Karpas-422 (cell line): ENCODE measurements around the gene GCNT2. TPM values are rescaled to one million over a fixed set of nuclear protein-coding genes. Genes with fewer than 3 reads are reported as not detected.

ENCODE experiments used
- DNase-seq: peaks from one replicate; pipeline ENCODE4 v3.0.0-alpha.2; 2015
- H2AFZ ChIP-seq: fragments of 200-600 bp; sonication (generic); 2 replicates; pipeline ENCODE4 v1.6.1; 2014; ENCODE audit warnings: antibody characterized with exemption, low read length, mixed read lengths
- H3K27ac ChIP-seq: fragments of 200-600 bp; sonication (generic); 2 replicates; pipeline ENCODE4 v1.5.1; 2014; ENCODE audit warnings: mild to moderate bottlenecking, low read length, moderate library complexity
- H3K27me3 ChIP-seq: fragments of 200-600 bp; sonication (generic); 2 replicates; pipeline ENCODE4 v1.6.1; 2014; ENCODE audit warnings: low read length, mixed read lengths
- H3K36me3 ChIP-seq: fragments of 200-600 bp; sonication (generic); 2 replicates; pipeline ENCODE4 v1.6.1; 2014; ENCODE audit warnings: low read length, mixed read lengths; ENCODE audit not compliant: insufficient read depth
- H3K4me1 ChIP-seq: fragments of 200-600 bp; sonication (generic); 2 replicates; pipeline ENCODE4 v1.6.1; 2014; ENCODE audit warnings: mild to moderate bottlenecking, low read length, mixed read lengths
- H3K4me2 ChIP-seq: fragments of 200-600 bp; sonication (generic); 2 replicates; pipeline ENCODE4 v1.6.1; 2014; ENCODE audit warnings: low read length, low read depth, mild to moderate bottlenecking; ENCODE audit not compliant: poor library complexity, severe bottlenecking
- H3K4me3 ChIP-seq: fragments of 200-600 bp; sonication (generic); 2 replicates; pipeline ENCODE4 v1.5.1; 2014; ENCODE audit warnings: mild to moderate bottlenecking, antibody characterized with exemption, low read length, mixed read lengths
- H3K79me2 ChIP-seq: fragments of 200-600 bp; sonication (generic); 2 replicates; pipeline ENCODE4 v1.6.1; 2014; ENCODE audit warnings: mild to moderate bottlenecking, low read length, mixed read lengths
- H3K9ac ChIP-seq: fragments of 200-600 bp; sonication (generic); 2 replicates; pipeline ENCODE4 v1.6.0; 2014; ENCODE audit warnings: low read length
- H3K9me2 ChIP-seq: fragments of 200-600 bp; sonication (generic), shearing (Covaris generic); replicated peaks from 2 replicates; pipeline ENCODE4 v1.6.0; 2014; ENCODE audit warnings: mild to moderate bottlenecking, low read length, moderate library complexity; ENCODE audit not compliant: insufficient read depth
- H3K9me3 ChIP-seq: fragments of 300-700, 200-600 bp; sonication (generic); 2 replicates; pipeline ENCODE4 v1.6.1; 2014; ENCODE audit warnings: low read length, mixed read lengths
- H4K20me1 ChIP-seq: fragments of 200-600 bp; sonication (generic); 2 replicates; pipeline ENCODE4 v1.6.1; 2014; ENCODE audit warnings: mild to moderate bottlenecking, antibody characterized with exemption, low read length, low read depth; ENCODE audit not compliant: insufficient read depth
- total RNA-seq: library from RNA; depleted of rRNA; stranded (reverse); fragments of >200 nt; shearing (Covaris generic); gene quantifications from 2 replicates; pipeline ENCODE4 v1.2.3, GENCODE V29; 2014; ENCODE audit warnings: low replicate concordance

GCNT2 gene
- total RNA-seq, 1 experiment from 2014 or later = 21.3 TPM

DNA sequence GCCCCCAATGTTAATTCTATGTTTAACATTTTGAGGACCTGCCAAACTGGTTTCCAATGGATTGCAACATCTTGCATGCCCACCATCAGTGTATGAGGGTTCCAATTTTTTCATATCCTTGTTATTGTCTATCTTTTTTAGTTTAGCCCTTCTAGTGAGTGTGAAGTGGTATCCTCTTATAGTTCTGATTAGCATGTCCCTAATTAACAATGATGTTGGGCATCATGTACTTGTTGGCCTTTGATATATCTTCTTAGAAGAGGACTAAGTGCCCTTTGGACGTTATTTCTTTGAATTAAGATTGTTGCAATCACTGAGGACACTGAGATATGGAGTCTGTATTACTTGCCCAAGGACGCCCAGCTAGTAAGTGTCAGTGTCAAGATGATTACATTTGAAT lies 22.3 kb downstream of the GCNT2 start:
- Histone ChIP-seq H3K79me2 (peaks cover 84% of the 10 kb centered on the region), H3K4me1 (peaks cover 31% of the 10 kb centered on the region)
- DNase-seq = no peak

DNA sequence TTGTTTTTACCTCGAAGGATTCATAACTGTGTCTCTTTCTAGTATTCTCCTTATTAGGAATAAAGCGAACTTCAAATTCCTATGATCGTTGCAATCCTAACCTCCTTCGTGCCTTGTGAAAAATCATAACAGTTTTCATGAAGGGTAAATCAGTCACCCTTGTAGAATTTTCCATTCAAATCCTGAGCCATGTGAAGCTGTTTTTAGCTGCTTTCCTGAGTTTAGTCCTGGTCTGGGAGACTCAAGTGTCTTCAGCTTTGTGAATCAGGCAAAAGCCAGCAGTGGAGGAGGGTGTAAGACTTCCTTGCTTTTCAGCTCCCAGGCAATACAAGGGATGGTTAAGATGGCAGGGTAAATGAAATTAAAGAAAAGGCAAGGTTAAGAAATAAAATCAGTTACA lies 24.3 kb downstream of the GCNT2 start:
- Histone ChIP-seq H3K79me2 (peaks cover 86% of the 10 kb centered on the region), H3K4me3 (no peak overlapping the region), H2AFZ (no peak overlapping the region), H3K36me3 (peaks cover 10% of the 10 kb centered on the region; the same call in 1 of the 2 replicates), H3K4me1 (peaks cover 13% of the 10 kb centered on the region), H3K9me2 (no peaks in the 10 kb centered on the region), H3K4me2 (no peak overlapping the region), H4K20me1 (no peaks in the 10 kb centered on the region), H3K27ac (no peak overlapping the region), H3K27me3 (no peaks in the 10 kb centered on the region), H3K9ac (no peak overlapping the region), H3K9me3 (no peaks in the 10 kb centered on the region)
- no peak for DNase-seq

More for the DNA sequence above, 22.3 kb downstream of the GCNT2 start:
- Histone ChIP-seq H3K27ac (no peak overlapping the region), H3K4me3 (no peak overlapping the region), H3K4me2 (no peak overlapping the region), H3K9me3 (no peaks in the 10 kb centered on the region), H3K9ac (no peak overlapping the region), H3K27me3 (no peaks in the 10 kb centered on the region), H4K20me1 (no peaks in the 10 kb centered on the region), H3K9me2 (no peaks in the 10 kb centered on the region), H3K36me3 (peaks cover 10% of the 10 kb centered on the region; the same call in 1 of the 2 replicates), H2AFZ (no peak overlapping the region)

DNA sequence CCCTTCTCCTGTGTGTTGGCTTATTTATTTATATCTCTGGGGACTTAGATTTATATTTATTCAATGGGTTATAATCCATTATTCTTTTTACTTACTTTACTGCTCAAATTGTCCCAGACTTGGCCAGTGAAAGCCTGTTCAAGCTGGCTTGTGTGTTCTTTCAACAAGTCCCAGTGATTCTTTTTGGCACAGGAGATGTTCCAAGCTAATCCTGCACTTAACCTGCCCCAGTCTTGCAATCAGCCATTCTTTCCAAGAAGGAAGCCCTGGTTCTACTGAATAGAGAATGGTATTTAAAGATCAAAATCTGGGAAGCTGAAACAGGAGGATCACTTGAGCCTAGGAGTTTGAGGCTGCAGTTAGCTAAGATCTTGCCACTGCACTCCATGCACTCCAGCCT lies 26.7 kb downstream of the GCNT2 start:
- H3K9me2 ChIP-seq = no peaks in the 10 kb centered on the region
- DNase-seq = no peak
- H3K36me3 ChIP-seq = no peaks in the 10 kb centered on the region; the same call in 1 of the 2 replicates
- peaks cover 82% of the 10 kb centered on the region for H3K79me2 ChIP-seq
- no peak overlapping the region for H3K4me3 ChIP-seq
- no peak overlapping the region for H2AFZ ChIP-seq
- peaks cover 2% of the 10 kb centered on the region; the same call in 1 of the 2 replicates for H3K4me1 ChIP-seq
- no peaks in the 10 kb centered on the region for H3K27me3 ChIP-seq
- no peaks in the 10 kb centered on the region for H4K20me1 ChIP-seq
- H3K9ac ChIP-seq = no peak overlapping the region
- no peak overlapping the region for H3K4me2 ChIP-seq
- no peaks in the 10 kb centered on the region for H3K9me3 ChIP-seq
- H3K27ac ChIP-seq = peak overlapping the region; percentile 11; the same call in 1 of the 2 replicates

DNA sequence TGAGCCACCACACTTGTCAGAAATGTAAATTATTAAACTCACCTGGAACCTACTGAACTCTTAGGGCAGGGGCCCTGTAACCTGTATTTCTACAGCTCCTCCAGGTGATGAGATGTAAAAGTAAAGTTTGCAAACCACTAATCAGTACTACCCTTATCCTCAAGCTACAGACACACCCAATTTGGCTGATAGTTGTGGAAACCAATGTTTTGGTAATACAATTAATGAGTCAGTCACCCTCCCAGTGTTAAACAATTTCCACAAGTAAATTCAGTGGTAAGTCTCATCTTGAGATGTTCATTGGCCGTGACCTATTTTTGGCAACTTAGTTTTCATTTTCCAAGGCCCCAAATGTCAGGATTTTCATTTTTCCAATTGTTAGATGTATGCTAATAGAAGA lies 29.6 kb downstream of the GCNT2 start:
- no peak overlapping the region for H3K4me3 ChIP-seq
- H3K27me3 ChIP-seq = no peaks in the 10 kb centered on the region
- no peaks in the 10 kb centered on the region for H3K9me2 ChIP-seq
- H3K36me3 ChIP-seq = no peaks in the 10 kb centered on the region; the same call in 1 of the 2 replicates
- H2AFZ ChIP-seq = no peak overlapping the region
- DNase-seq = no peak
- H3K9ac ChIP-seq = no peak overlapping the region
- H4K20me1 ChIP-seq = no peaks in the 10 kb centered on the region
- H3K79me2 ChIP-seq = peaks cover 92% of the 10 kb centered on the region
- H3K9me3 ChIP-seq = no peaks in the 10 kb centered on the region
- H3K27ac ChIP-seq = no peak overlapping the region
- peaks cover 31% of the 10 kb centered on the region for H3K4me1 ChIP-seq
- H3K4me2 ChIP-seq = no peak overlapping the region

DNA sequence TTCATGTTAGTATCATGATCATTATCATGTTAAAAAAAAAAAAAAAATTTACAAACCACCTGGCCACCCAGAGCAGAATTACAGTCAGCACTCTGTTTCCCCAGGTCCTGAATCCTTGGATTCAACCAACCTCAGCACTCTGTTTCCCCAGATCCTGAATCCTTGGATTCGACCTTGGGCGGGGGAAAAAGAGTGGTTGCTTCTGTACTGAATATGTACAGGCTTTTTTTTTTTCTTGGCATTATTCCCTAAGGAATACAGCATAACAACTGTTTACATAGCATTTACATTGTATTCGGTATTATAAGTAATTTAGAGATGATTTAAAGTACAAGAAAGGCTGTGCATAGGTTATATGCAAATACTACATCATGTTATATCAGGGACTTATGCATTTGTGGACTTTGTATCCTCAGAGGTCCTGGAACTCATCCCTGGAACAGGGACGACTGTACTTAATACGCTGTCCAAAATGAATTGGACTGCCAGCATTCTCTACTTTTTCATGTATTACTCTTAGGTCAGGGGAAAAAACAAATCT lies 31.2 kb downstream of the GCNT2 start:
- Histone ChIP-seq H3K27ac (no peak overlapping the region), H3K9me2 (no peaks in the 10 kb centered on the region), H3K9ac (no peak overlapping the region), H3K36me3 (no peaks in the 10 kb centered on the region; the same call in 1 of the 2 replicates), H4K20me1 (no peaks in the 10 kb centered on the region), H3K4me2 (no peak overlapping the region), H3K27me3 (no peaks in the 10 kb centered on the region), H3K4me3 (no peak overlapping the region), H2AFZ (no peak overlapping the region), H3K4me1 (peaks cover 47% of the 10 kb centered on the region), H3K79me2 (peaks cover 95% of the 10 kb centered on the region), H3K9me3 (no peaks in the 10 kb centered on the region)
- DNase-seq = no peak

DNA sequence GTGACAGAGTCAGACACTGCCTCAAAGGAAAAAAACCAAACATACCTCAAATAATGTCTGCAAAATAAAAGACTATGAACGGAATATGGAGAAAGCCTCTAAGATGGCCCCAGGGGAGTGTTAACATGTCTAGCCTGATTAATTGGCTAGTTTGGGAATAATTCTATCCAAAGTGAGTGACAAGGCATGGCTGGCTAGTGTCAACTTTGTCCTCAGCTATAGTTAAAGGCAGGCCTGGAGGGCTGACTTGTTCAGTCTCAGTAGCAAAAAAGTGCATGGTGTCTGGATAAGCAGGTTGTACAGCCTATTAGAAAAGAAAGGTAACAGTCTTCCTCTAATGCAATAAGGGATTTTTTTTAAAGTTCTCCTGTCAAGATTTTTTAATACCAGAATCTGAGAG lies 32.7 kb downstream of the GCNT2 start:
- DNase-seq = no peak
- Histone ChIP-seq H3K4me1 (peaks cover 62% of the 10 kb centered on the region), H3K79me2 (peaks cover 95% of the 10 kb centered on the region), H3K9me2 (no peaks in the 10 kb centered on the region), H3K27ac (peak overlapping the region; percentile 89), H3K4me2 (peak overlapping the region; percentile 72), H3K9me3 (no peaks in the 10 kb centered on the region), H3K27me3 (no peaks in the 10 kb centered on the region), H3K4me3 (no peak overlapping the region), H3K9ac (no peak overlapping the region), H4K20me1 (no peaks in the 10 kb centered on the region), H2AFZ (no peak overlapping the region), H3K36me3 (no peaks in the 10 kb centered on the region; the same call in 1 of the 2 replicates)

DNA sequence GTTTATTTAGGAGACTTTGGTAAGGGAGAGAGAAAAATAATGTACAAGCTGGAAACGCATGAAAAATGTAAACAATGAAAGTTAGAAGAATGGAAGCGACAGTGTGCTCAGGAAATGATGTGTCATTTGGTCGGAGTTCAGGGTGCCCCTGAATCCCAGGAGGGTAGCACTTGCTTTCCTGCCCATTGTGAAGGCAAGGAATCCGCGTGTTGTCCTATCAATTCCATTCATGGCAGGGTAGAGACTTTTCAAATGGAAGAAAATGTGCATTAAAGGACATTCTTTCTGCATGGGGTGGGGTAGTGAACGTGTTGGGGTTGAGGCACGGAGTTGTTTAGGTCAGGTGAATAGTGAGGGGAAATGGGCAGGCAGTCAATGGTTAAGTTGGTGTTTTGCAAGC lies 33.7 kb downstream of the GCNT2 start:
- Histone ChIP-seq H3K9ac (0 out of 2 replicates have a peak overlapping the region, but pooled peaks have one; percentile 47), H3K79me2 (peaks cover 95% of the 10 kb centered on the region), H3K27ac (peak overlapping the region; percentile 89), H3K9me2 (no peaks in the 10 kb centered on the region), H3K4me2 (peak overlapping the region; percentile 72), H3K27me3 (no peaks in the 10 kb centered on the region), H3K9me3 (no peaks in the 10 kb centered on the region), H3K36me3 (no peaks in the 10 kb centered on the region; the same call in 1 of the 2 replicates), H3K4me1 (peaks cover 71% of the 10 kb centered on the region), H3K4me3 (peak overlapping the region; percentile 40; the same call in 1 of the 2 replicates), H2AFZ (no peak overlapping the region), H4K20me1 (no peaks in the 10 kb centered on the region)
- no peak for DNase-seq

DNA sequence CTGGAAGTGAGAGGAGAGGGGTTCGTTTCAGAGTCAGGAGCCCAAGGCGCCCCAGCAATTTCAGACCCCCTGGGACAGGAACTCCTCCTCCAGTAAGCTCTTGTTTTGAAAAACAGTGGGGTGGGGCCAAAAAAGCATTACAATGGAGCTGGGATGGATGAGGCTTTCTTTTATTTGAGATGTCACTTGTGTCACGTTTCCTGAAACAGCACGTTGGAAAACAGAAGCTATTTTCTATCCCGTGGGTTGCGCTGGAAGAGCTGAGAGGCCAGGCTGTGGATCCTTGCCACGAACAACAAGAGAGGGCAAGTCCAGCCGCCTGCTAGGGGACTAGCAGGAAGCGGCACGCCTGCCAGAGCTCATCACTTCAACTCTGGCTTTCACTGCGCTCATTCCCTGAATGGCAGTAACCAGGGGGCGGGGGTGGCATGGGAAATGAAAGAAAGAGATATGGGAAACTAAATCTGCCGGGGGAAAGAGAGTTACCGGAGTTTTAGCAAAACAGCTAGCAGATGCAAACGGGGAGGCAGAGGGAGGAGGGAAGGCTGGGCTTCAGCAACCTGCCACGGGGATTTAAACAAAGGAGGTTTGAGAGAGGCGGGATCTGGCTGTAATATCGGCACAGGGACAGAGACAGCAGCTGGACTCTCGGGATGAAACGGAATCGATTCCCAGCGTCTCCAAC lies 34.6 kb downstream of the GCNT2 start:
- H3K27me3 ChIP-seq = no peaks in the 10 kb centered on the region
- H3K36me3 ChIP-seq = no peaks in the 10 kb centered on the region; the same call in 1 of the 2 replicates
- H3K9me2 ChIP-seq = no peaks in the 10 kb centered on the region
- no peaks in the 10 kb centered on the region for H4K20me1 ChIP-seq
- peaks cover 81% of the 10 kb centered on the region for H3K4me1 ChIP-seq
- no peaks in the 10 kb centered on the region for H3K9me3 ChIP-seq
- peak overlapping the region; percentile 89 for H3K27ac ChIP-seq
- H3K4me2 ChIP-seq = peak overlapping the region; percentile 72
- H3K4me3 ChIP-seq = peak overlapping the region; percentile 40; the same call in 1 of the 2 replicates
- peaks cover 95% of the 10 kb centered on the region for H3K79me2 ChIP-seq
- no peak for DNase-seq
- H3K9ac ChIP-seq = peak overlapping the region; percentile 47
- H2AFZ ChIP-seq = peak overlapping the region; percentile 13; the same call in 1 of the 2 replicates
